ENCODE results near the gene ZNF619. TPM values are rescaled to one million over a fixed set of nuclear protein-coding genes. Genes with fewer than 3 reads are reported as not detected.

The ZNF619 gene
- total and polyA plus RNA-seq, 2 of the 13 experiments (the other 11 are each of a cell fraction or from before 2014, with no cell fraction given), result 0.83 to 5.2 TPM

GRCh38 chr3:40502034-40502433 lies 25.1 kb downstream of the ZNF619 start:
- DNase-seq (ENCODE audit: low spot score) (no peak), ATAC-seq (no peak), FAIRE-seq (no peak)
- Histone ChIP-seq H3K79me2 (ENCODE audit: insufficient read depth, low read length) (peaks cover 6% of the 10 kb centered on the region), H3K27ac (ENCODE audit: extremely low read length, insufficient read depth, low read length) (no peak overlapping the region), H3K9me3 (ENCODE audit: low read length) (no peaks in the 10 kb centered on the region), H3K4me1 (ENCODE audit: insufficient read depth, low read length) (peaks cover 31% of the 10 kb centered on the region), H2AFZ (ENCODE audit: low read length) (no peak overlapping the region), H3K9ac (ENCODE audit: insufficient read depth, low read depth, low read length) (no peak overlapping the region), H3K27me3 (ENCODE audit: control insufficient read depth in 1 of 2, insufficient read depth in 2 of 2, low read length in 2 of 2) (no peaks in the 10 kb centered on the region; a peak in 1 of 5 replicates), H3K4me2 (ENCODE audit: low read depth, low read length) (no peak overlapping the region), H3K4me3 (replicated peaks in 1 of 3; ENCODE audit: insufficient read depth in 1 of 3, low read depth in 2 of 3, low read length in 3 of 3) (no peak overlapping the region), H4K20me1 (ENCODE audit: insufficient read depth, low read length) (no peaks in the 10 kb centered on the region), H3K36me3 (replicated peaks in 1 of 2; ENCODE audit: control insufficient read depth in 1 of 2, insufficient read depth in 2 of 2, low read length in 2 of 2) (no peaks in the 10 kb centered on the region)
- no TSS peak for BruUV-seq (replicated peaks)
- TF ChIP-seq ZNF337 (CRISPR knock-in tag; IDR thresholded peaks at IDR 0.05; ENCODE audit: borderline replicate concordance, low read depth) (no peak), ZNF652 (CRISPR knock-in tag; IDR thresholded peaks at IDR 0.05; ENCODE audit: borderline replicate concordance, low read depth) (no peak), LCORL (IDR thresholded peaks at IDR 0.05) (no peak), LCORL (CRISPR knock-in tag; IDR thresholded peaks at IDR 0.05) (no peak), ZBTB37 (CRISPR knock-in tag; IDR thresholded peaks at IDR 0.05) (no peak), ZMYM3 (CRISPR knock-in tag; IDR thresholded peaks at IDR 0.05) (no peak), ZNF567 (CRISPR knock-in tag; IDR thresholded peaks at IDR 0.05; ENCODE audit: borderline replicate concordance) (no peak), SP5 (CRISPR knock-in tag; IDR thresholded peaks at IDR 0.05; ENCODE audit: borderline replicate concordance, low read depth) (no peak), HDAC2 (CRISPR knock-in tag; IDR thresholded peaks at IDR 0.05) (no peak), SYNCRIP (IDR thresholded peaks at IDR 0.05; ENCODE audit: insufficient read depth, low read depth, low read length) (no peak), TBX3 (IDR thresholded peaks at IDR 0.05; ENCODE audit: borderline replicate concordance) (no peak), AFF4 (CRISPR knock-in tag; IDR thresholded peaks at IDR 0.05) (no peak), LRRFIP1 (CRISPR knock-in tag; conservative IDR thresholded peaks at IDR 0.05) (no peak), RFX3 (CRISPR knock-in tag; IDR thresholded peaks at IDR 0.05) (no peak), ZSCAN30 (CRISPR knock-in tag; IDR thresholded peaks at IDR 0.05) (no peak)
- in situ Hi-C loops (cut with HindIII; ENCODE audit: extremely low pct_ligation_motif_present, low pct_unique_long_range_greater_than_20kb) (no loop called here), intact Hi-C loops (cut with micrococcal nuclease; ENCODE audit: unreplicated experiment) (no loop called here)
- CTCF ChIA-PET (ENCODE audit: low intra/inter-chr PET ratio, low total read pairs), result no interaction called here
- POLR2A ChIA-PET, result no interaction called here
- 61% methylated on average over 2 of the region's 2 CpGs for WGBS (ENCODE audit: low lambda C conversion rate)

Data from HepG2 (cell line).